Endometrial microvascular endothelial cells (primary cell): ENCODE results near the gene ERCC6. TPM values are rescaled to one million over a fixed set of nuclear protein-coding genes. Genes with fewer than 3 reads are reported as not detected.

Experiments used
- in situ Hi-C: cut with HindIII; loops from 2 replicates; pipeline ENCODE4 v1.10.0; 2017; ENCODE audit warnings: low sequenced_read_pairs, low pct_unique_long_range_greater_than_20kb; ENCODE audit errors: inconsistent ontology term
- total RNA-seq: library from RNA; depleted of rRNA; stranded (reverse); fragments of >200 nt; gene quantifications from one replicate; pipeline ENCODE4 v1.2.3, GENCODE V29; 2015; ENCODE audit errors: inconsistent ontology term

ERCC6 gene
- total RNA-seq, 1 donor from 2014 or later, result 11.2 TPM

DNA sequence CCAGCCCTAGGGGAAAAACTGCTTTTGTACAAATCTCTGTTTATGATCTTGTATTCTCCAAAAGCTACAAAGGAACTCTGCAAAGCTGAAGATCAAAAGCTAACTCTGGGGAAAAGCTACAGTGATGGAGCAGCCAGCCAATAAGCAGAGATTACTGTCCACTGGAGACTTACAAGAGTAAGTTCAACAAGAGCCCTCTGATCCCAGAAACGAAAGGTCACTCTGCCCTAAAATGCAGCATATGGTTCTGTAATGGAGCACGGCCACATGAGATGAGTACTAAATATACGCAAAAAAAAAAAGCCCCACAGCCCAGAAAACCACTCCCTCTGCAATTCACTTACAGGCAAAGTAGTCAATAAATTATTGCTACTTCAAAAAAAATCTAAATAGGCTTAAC lies 60.1 kb downstream of the ERCC6 start:
- in situ Hi-C loops, result no loop called here

DNA sequence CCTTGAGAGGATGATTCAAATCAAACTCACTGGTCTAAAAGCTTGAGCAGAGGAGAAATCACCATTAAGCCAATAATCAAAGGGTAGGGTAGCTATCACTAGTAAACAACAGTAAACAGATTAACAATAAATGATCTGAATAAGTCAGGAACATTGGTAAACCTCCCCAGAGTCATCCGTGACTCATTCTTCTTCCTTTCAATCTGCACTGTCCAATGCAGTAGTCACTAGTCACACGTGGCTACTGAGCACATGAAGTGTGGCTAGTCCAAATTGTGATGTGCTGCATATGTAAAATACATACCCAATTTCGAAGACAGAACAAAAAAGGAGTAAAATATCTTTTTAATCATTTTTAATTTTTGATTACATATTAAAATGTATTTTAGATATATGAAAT lies 64.0 kb downstream of the ERCC6 start:
- in situ Hi-C loops, result no loop called here

DNA sequence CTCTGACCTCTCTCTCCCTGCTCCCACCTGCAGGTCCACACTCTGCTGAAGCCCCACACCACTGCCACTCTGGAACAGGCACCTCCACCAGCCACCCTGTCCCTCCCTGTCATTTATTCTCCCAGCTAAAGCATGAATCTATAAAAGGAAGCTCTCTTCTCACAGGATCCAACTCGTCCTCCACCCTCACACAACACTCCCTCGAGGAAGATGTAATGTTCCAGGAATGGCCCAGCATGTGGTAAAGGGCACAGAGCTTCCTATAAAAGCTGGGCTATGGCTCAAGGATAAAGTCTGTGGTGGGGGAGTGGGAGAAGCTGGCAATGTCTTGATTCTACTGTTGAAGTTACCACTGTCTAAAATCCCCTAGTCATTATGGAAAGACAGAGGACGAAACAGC lies 67.4 kb downstream of the ERCC6 start:
- in situ Hi-C loops, result no loop called here

DNA sequence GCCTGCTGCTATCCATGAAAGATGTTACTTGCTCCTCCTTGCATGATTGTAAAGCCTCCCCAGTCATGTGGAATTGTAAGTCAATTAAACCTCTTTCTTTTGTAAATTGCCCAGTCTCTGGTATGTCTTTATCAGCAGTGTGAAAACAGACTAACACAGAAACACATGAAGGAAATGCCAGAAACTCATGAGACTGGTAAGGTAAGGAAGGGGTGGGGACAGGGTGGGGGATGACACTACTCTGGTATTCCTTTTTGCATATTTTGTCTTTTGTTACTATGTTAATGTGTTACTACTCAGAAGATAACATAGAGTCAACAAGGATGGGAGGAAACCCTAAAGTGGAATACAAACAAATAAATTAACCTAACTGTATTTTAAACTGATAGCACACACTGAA lies 73.2 kb downstream of the ERCC6 start:
- in situ Hi-C loops, result no loop called here

Other genes with a start within 250 kb of the ERCC6 start
- gene C10orf71, start 240.0 kb downstream of the ERCC6 start, total RNA-seq, result not detected
- not detected for gene DRGX, start 143.0 kb downstream of the ERCC6 start, total RNA-seq
- gene SLC18A3, start 71.2 kb upstream of the ERCC6 start, total RNA-seq, result not detected
- not detected for gene CHAT, start 74.9 kb upstream of the ERCC6 start, total RNA-seq
- not detected for gene C10orf53, start 140.5 kb upstream of the ERCC6 start, total RNA-seq
- 0.09 TPM for gene OGDHL, start 223.2 kb upstream of the ERCC6 start, total RNA-seq